Measurements from ENCODE around the gene SLC38A4. TPM values are rescaled to one million over a fixed set of nuclear protein-coding genes. Genes with fewer than 3 reads are reported as not detected.

Gene SLC38A4
- total and polyA plus RNA-seq, 2 donors (not counting 1 experiment from before 2014, with no cell fraction given): 5.5 to 6.1 TPM

GRCh38 chr12:46718495-46718894, 107.3 kb downstream of the SLC38A4 start:
- Histone ChIP-seq H3K36me3 (ENCODE audit: control insufficient read depth, insufficient read depth, low read length) (no peaks in the 10 kb centered on the region), H3K4me2 (ENCODE audit: extremely low read depth, insufficient read depth, low read length) (no peak overlapping the region), H3K27ac (ENCODE audit: insufficient read depth, low read length) (no peak overlapping the region), H3K9ac (ENCODE audit: insufficient read depth, low read length) (no peak overlapping the region), H3K4me1 (ENCODE audit: control insufficient read depth, extremely low read depth, insufficient read depth, low read length) (no peaks in the 10 kb centered on the region), H3K27me3 (ENCODE audit: control insufficient read depth, insufficient read depth, low read length) (no peaks in the 10 kb centered on the region), H2AFZ (ENCODE audit: low read length) (no peak overlapping the region), H4K20me1 (ENCODE audit: control insufficient read depth, extremely low read depth, insufficient read depth, low read length) (no peaks in the 10 kb centered on the region), H3K9me3 (ENCODE audit: control insufficient read depth, insufficient read depth, low read depth, low read length) (no peaks in the 10 kb centered on the region), H3K79me2 (ENCODE audit: control insufficient read depth, insufficient read depth, low read length) (no peaks in the 10 kb centered on the region), H3K4me3 (replicated peaks in 1 of 4; ENCODE audit: control extremely low read depth in 1 of 4, insufficient read depth in 1 of 4, low read depth in 3 of 4, low read length in 4 of 4) (no peak overlapping the region)
- DNase-seq (ENCODE audit: low read depth in 2 of 2): no peak
- no peak for TF ChIP-seq EZH2 (IDR thresholded peaks at IDR 0.05; ENCODE audit: low read length, missing control alignments)
- TF ChIP-seq, protein P1, sequence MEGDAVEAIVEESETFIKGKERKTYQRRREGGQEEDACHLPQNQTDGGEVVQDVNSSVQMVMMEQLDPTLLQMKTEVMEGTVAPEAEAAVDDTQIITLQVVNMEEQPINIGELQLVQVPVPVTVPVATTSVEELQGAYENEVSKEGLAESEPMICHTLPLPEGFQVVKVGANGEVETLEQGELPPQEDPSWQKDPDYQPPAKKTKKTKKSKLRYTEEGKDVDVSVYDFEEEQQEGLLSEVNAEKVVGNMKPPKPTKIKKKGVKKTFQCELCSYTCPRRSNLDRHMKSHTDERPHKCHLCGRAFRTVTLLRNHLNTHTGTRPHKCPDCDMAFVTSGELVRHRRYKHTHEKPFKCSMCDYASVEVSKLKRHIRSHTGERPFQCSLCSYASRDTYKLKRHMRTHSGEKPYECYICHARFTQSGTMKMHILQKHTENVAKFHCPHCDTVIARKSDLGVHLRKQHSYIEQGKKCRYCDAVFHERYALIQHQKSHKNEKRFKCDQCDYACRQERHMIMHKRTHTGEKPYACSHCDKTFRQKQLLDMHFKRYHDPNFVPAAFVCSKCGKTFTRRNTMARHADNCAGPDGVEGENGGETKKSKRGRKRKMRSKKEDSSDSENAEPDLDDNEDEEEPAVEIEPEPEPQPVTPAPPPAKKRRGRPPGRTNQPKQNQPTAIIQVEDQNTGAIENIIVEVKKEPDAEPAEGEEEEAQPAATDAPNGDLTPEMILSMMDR (conservative IDR thresholded peaks at IDR 0.05 in 1 of 2, IDR thresholded peaks at IDR 0.05 in 1 of 2; ENCODE audit: low read depth in 1 of 2, low read length in 2 of 2): no peak

GRCh38 chr12:46717868-46718267, 107.9 kb downstream of the SLC38A4 start:
- H2AFZ ChIP-seq (ENCODE audit: low read length): no peak overlapping the region
- no peak overlapping the region for H3K4me2 ChIP-seq (ENCODE audit: extremely low read depth, insufficient read depth, low read length)
- no peak overlapping the region for H3K9ac ChIP-seq (ENCODE audit: insufficient read depth, low read length)
- no peaks in the 10 kb centered on the region for H3K36me3 ChIP-seq (ENCODE audit: control insufficient read depth, insufficient read depth, low read length)
- H3K4me1 ChIP-seq (ENCODE audit: control insufficient read depth, extremely low read depth, insufficient read depth, low read length): no peaks in the 10 kb centered on the region
- no peak overlapping the region for H3K4me3 ChIP-seq (replicated peaks in 1 of 4; ENCODE audit: control extremely low read depth in 1 of 4, insufficient read depth in 1 of 4, low read depth in 3 of 4, low read length in 4 of 4)
- no peak for DNase-seq (ENCODE audit: low read depth in 2 of 2)
- no peaks in the 10 kb centered on the region for H4K20me1 ChIP-seq (ENCODE audit: control insufficient read depth, extremely low read depth, insufficient read depth, low read length)
- H3K27me3 ChIP-seq (ENCODE audit: control insufficient read depth, insufficient read depth, low read length): no peaks in the 10 kb centered on the region
- no peaks in the 10 kb centered on the region for H3K79me2 ChIP-seq (ENCODE audit: control insufficient read depth, insufficient read depth, low read length)
- H3K27ac ChIP-seq (ENCODE audit: insufficient read depth, low read length): no peak overlapping the region
- no peak for TF ChIP-seq EZH2 (IDR thresholded peaks at IDR 0.05; ENCODE audit: low read length, missing control alignments)
- TF ChIP-seq, protein P1 (conservative IDR thresholded peaks at IDR 0.05 in 1 of 2, IDR thresholded peaks at IDR 0.05 in 1 of 2; ENCODE audit: low read depth in 1 of 2, low read length in 2 of 2): no peak
- no peaks in the 10 kb centered on the region for H3K9me3 ChIP-seq (ENCODE audit: control insufficient read depth, insufficient read depth, low read depth, low read length)

GRCh38 chr12:46717159-46717558, 108.6 kb downstream of the SLC38A4 start:
- DNase-seq (ENCODE audit: low read depth in 2 of 2): no peak
- Histone ChIP-seq H3K9ac (ENCODE audit: insufficient read depth, low read length) (no peak overlapping the region), H3K4me1 (ENCODE audit: control insufficient read depth, extremely low read depth, insufficient read depth, low read length) (no peaks in the 10 kb centered on the region), H3K27ac (ENCODE audit: insufficient read depth, low read length) (no peak overlapping the region), H3K9me3 (ENCODE audit: control insufficient read depth, insufficient read depth, low read depth, low read length) (no peaks in the 10 kb centered on the region), H4K20me1 (ENCODE audit: control insufficient read depth, extremely low read depth, insufficient read depth, low read length) (no peaks in the 10 kb centered on the region), H3K4me2 (ENCODE audit: extremely low read depth, insufficient read depth, low read length) (no peak overlapping the region), H3K27me3 (ENCODE audit: control insufficient read depth, insufficient read depth, low read length) (no peaks in the 10 kb centered on the region), H3K36me3 (ENCODE audit: control insufficient read depth, insufficient read depth, low read length) (no peaks in the 10 kb centered on the region), H3K79me2 (ENCODE audit: control insufficient read depth, insufficient read depth, low read length) (no peaks in the 10 kb centered on the region), H3K4me3 (replicated peaks in 1 of 4; ENCODE audit: control extremely low read depth in 1 of 4, insufficient read depth in 1 of 4, low read depth in 3 of 4, low read length in 4 of 4) (no peak overlapping the region), H2AFZ (ENCODE audit: low read length) (no peak overlapping the region)
- no peak for TF ChIP-seq EZH2 (IDR thresholded peaks at IDR 0.05; ENCODE audit: low read length, missing control alignments)
- TF ChIP-seq, protein P1 (conservative IDR thresholded peaks at IDR 0.05 in 1 of 2, IDR thresholded peaks at IDR 0.05 in 1 of 2; ENCODE audit: low read depth in 1 of 2, low read length in 2 of 2): no peak
